HFFc6 (cell line): Measurements from ENCODE around the gene HBS1L. TPM values are rescaled to one million over a fixed set of nuclear protein-coding genes. Genes with fewer than 3 reads are reported as not detected.

ENCODE experiments used
- DNase-seq: peaks from one replicate; pipeline ENCODE4 v3.0.0-alpha.2; 2018
- H3K27ac Mint-ChIP-seq: 2 replicates; pipeline ENCODE4 v1.8.0; 2020; ENCODE audit warnings: mild to moderate bottlenecking, mixed read lengths
- H3K27me3 Mint-ChIP-seq: 2 replicates; pipeline ENCODE4 v1.8.0; 2021; ENCODE audit warnings: mild to moderate bottlenecking, moderate library complexity, mixed read lengths; ENCODE audit not compliant: insufficient read depth
- H3K36me3 Mint-ChIP-seq: 2 replicates; pipeline ENCODE4 v1.8.0; 2021; ENCODE audit warnings: low read depth, mixed read lengths
- H3K4me1 Mint-ChIP-seq: 2 replicates; pipeline ENCODE4 v1.8.0; 2020; ENCODE audit warnings: low read depth, mixed read lengths
- H3K4me3 Mint-ChIP-seq: 2 replicates; pipeline ENCODE4 v1.8.0; 2020; ENCODE audit warnings: mild to moderate bottlenecking, moderate library complexity, mixed read lengths
- H3K9me3 Mint-ChIP-seq: 2 replicates; pipeline ENCODE4 v1.8.0; 2020; ENCODE audit warnings: mild to moderate bottlenecking, mixed read lengths
- CTCF ChIP-seq: fragments of 200-600 bp; sonication (generic); IDR thresholded peaks from 2 replicates; pipeline ENCODE4 v1.5.0; 2021; ENCODE audit warnings: antibody characterized with exemption, mild to moderate bottlenecking
- total RNA-seq, 6 experiments: library from RNA; stranded (reverse); fragmentation: NEBNext Ultra II Directional; extraction: Animal tissue kit (Norgen Biotek cat#: 25700); gene quantifications; 2 replicates in 1 of 6; 3 replicates in 5 of 6; pipeline ENCODE4 v1.2.3, GENCODE V29; 2021

The HBS1L gene
- total RNA-seq, 6 experiments from 2014 or later = 100 to 123 (median 107) TPM

DNA sequence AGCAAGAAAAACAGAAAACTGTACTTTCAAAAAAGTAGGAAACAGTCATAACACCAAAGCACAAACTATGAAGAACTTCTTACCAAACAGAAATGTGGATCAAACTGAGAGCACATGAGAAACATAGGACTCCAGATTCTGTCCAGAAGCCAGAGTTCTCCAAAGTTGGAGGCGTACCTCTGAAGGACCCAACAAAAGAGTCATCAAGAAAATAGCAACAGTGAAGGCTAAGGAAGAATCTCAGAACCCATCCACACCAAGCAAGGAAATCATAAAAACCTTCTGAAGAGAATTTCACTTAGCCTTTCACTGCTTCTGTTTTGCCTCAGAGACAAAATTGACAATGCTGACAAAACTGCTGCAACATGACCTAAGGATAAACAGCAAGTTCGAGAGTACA, 29.4 kb downstream of the HBS1L start:
- H3K9me3 Mint-ChIP-seq = no peaks in the 10 kb centered on the region
- no peak overlapping the region for H3K27ac Mint-ChIP-seq
- no peak for DNase-seq
- H3K4me1 Mint-ChIP-seq = no peaks in the 10 kb centered on the region
- no peak overlapping the region for H3K4me3 Mint-ChIP-seq
- no peaks in the 10 kb centered on the region for H3K27me3 Mint-ChIP-seq
- no peaks in the 10 kb centered on the region; the same call in 1 of the 2 replicates for H3K36me3 Mint-ChIP-seq
- no peak for TF ChIP-seq CTCF

DNA sequence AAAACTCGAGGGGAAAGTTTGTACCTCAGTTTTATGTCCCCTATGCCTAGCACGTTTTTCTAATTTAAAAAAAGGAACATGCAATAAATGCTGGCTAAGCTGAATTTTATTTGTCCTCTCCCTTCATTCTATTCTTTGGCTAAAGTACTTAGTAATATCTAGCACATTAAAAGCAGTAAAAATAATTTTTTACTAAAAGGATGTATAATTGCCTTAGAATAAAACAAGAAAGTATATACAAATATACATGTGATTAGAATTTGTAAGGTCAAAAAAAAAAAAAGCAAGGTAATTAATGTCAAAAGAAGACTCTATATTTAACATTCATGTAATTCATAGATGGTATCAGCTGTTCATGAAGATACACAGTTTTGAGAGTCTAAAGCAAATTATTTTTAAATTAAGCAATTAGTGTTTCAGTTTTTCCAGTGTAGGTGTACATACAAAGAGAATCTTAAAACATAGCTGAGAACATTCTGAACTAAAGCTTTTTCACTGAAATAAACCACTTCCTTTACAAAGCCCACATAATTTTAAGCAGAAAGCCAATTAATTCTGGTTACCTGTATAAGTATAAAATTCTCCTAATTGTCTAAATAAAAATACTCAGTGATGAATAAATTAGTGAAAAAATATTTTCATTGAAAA, 32.4 kb downstream of the HBS1L start:
- Mint-ChIP-seq H3K9me3 (no peaks in the 10 kb centered on the region), H3K4me3 (no peak overlapping the region), H3K36me3 (no peaks in the 10 kb centered on the region), H3K27me3 (no peaks in the 10 kb centered on the region), H3K4me1 (no peaks in the 10 kb centered on the region), H3K27ac (no peak overlapping the region)
- TF ChIP-seq CTCF = no peak
- no peak for DNase-seq

DNA sequence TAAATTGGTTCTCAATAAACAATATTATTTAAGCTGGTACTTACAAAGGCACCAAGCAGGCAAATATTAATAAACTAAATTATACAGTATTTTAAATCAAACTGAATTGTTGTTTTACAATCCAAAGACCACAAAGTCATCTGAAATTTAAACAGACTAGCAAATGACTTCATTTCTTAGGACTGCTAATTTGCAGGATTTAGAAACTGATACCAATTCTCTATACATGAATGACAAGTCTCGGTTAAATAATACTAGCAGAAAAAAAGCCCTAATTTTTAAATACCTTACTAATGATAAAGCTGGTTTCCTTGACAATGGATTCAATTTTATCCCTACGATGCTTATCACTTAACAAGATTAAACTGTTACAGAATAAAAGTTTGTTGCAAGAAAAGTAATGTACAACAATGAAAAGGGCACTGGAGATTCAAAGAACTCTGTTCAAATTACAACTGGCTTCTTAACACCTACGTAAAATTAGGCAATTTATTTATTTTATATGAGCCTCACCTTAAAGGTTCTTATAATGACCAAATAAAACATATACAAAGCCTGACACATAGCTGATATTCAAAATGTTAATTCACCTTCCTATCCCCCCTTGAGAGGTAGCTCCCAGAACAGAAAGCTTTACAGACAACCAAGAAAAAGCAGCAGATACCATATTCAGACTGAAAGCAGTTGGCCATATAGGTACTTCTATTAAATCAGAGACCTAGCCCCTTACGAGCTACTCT, 33.1 kb downstream of the HBS1L start:
- Mint-ChIP-seq H3K4me3 (no peak overlapping the region), H3K36me3 (no peaks in the 10 kb centered on the region), H3K27me3 (no peaks in the 10 kb centered on the region), H3K9me3 (no peaks in the 10 kb centered on the region), H3K27ac (no peak overlapping the region), H3K4me1 (no peaks in the 10 kb centered on the region)
- DNase-seq = no peak
- TF ChIP-seq CTCF = no peak

DNA sequence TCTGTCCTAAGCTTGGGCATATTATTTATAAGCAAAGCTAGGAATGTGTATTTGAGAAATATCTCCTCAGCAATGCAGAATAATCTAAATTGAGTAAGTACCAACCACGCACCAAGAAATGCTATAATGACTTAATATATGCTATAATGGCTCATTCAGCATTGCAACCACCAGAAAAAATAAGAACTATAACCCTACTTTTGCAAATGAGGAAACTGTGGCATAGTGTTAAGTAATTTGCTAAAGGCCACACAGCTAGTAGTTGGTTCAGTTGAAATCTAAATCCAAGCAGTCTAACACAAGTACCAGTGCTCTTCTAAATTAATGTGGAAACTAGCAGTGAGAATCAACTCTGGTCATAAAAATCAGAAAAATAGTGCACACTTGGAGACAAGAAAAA, 35.7 kb downstream of the HBS1L start:
- no peak for TF ChIP-seq CTCF
- Mint-ChIP-seq H3K36me3 (no peaks in the 10 kb centered on the region), H3K27me3 (no peaks in the 10 kb centered on the region; the same call in 1 of the 2 replicates), H3K4me1 (peaks cover 14% of the 10 kb centered on the region), H3K4me3 (no peak overlapping the region), H3K27ac (no peak overlapping the region), H3K9me3 (no peaks in the 10 kb centered on the region)
- no peak for DNase-seq

DNA sequence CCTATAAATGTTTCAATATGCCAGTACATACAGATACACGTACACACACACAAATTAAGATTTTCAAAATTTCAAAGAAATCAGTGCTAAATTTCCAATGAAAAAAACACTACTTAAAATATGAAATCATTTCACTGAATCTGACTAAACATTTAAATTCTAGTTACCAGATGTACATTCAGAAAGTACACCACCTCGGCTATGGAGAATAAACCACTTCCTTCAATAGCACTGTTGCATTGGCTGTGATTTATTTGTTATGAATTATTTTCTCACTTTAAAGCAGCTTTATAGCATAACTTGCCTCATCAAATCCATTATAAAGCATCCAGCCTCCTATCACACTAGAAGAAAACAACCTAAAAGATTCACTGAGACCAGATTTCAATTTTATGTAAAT, 36.6 kb downstream of the HBS1L start:
- Mint-ChIP-seq H3K36me3 (no peaks in the 10 kb centered on the region), H3K27me3 (no peaks in the 10 kb centered on the region; the same call in 1 of the 2 replicates), H3K9me3 (no peaks in the 10 kb centered on the region), H3K27ac (no peak overlapping the region), H3K4me3 (no peak overlapping the region), H3K4me1 (peaks cover 23% of the 10 kb centered on the region)
- no peak for DNase-seq
- TF ChIP-seq CTCF = no peak
